Endometrial microvascular endothelial cells (primary cell): ENCODE data around the gene SELENOO. TPM values are rescaled to one million over a fixed set of nuclear protein-coding genes. Genes with fewer than 3 reads are reported as not detected.

Source experiments
- in situ Hi-C: cut with HindIII; loops from 2 replicates; pipeline ENCODE4 v1.10.0; 2017; ENCODE audit warnings: low sequenced_read_pairs, low pct_unique_long_range_greater_than_20kb; ENCODE audit errors: inconsistent ontology term
- total RNA-seq: library from RNA; depleted of rRNA; stranded (reverse); fragments of >200 nt; gene quantifications from one replicate; pipeline ENCODE4 v1.2.3, GENCODE V29; 2015; ENCODE audit errors: inconsistent ontology term

The SELENOO gene
- total RNA-seq, 1 donor from 2014 or later, result 29.7 TPM

GRCh38 chr22:50247748-50248147 lies 46.9 kb downstream of the SELENOO start:
- in situ Hi-C loops, result no loop called here

GRCh38 chr22:50248196-50249081 lies 47.6 kb downstream of the SELENOO start:
- in situ Hi-C loops, result no loop called here

- in situ Hi-C loops, result no loop called here
These were observed 48.8 kb downstream of the SELENOO start for GRCh38 chr22:50249341-50250248.

- in situ Hi-C loops, result no loop called here
These were observed 49.4 kb downstream of the SELENOO start for GRCh38 chr22:50250249-50250554.

GRCh38 chr22:50250555-50251476 lies 50.0 kb downstream of the SELENOO start, which contains the start of gene HDAC10:
HDAC10 (minus strand) TSS chr22:50251265; CDS start chr22:50251032, 233 bp downstream.
- in situ Hi-C loops, result no loop called here

- in situ Hi-C loops, result no loop called here
These were observed 50.8 kb downstream of the SELENOO start for GRCh38 chr22:50251477-50252081.

- in situ Hi-C loops, result no loop called here
These were observed 51.6 kb downstream of the SELENOO start for GRCh38 chr22:50252082-50253045.

- in situ Hi-C loops, result no loop called here
These were observed 52.5 kb downstream of the SELENOO start for GRCh38 chr22:50253046-50253915.

- in situ Hi-C loops, result no loop called here
These were observed 53.1 kb downstream of the SELENOO start for GRCh38 chr22:50253941-50254340.

GRCh38 chr22:50255099-50255498 lies 54.3 kb downstream of the SELENOO start:
- in situ Hi-C loops, result no loop called here

- in situ Hi-C loops, result no loop called here
These were observed 54.8 kb downstream of the SELENOO start for GRCh38 chr22:50255607-50256006.

GRCh38 chr22:50256258-50256862 lies 55.5 kb downstream of the SELENOO start:
- in situ Hi-C loops, result no loop called here

GRCh38 chr22:50257041-50257440 lies 56.2 kb downstream of the SELENOO start:
- in situ Hi-C loops, result no loop called here

- in situ Hi-C loops, result no loop called here
These were observed 56.9 kb downstream of the SELENOO start for GRCh38 chr22:50257451-50258360.
